Erythroblast (primary cell): ENCODE results near the gene AZIN2.

ENCODE experiments used
- DNase-seq, 2 experiments: peaks; one replicate each; lab custom pipeline; 2025; lab: John Stamatoyannopoulos, UW
- GATA1 ChIP-seq: IDR thresholded peaks from 2 replicates; pipeline ENCODE4 v1.6.1; 2011; ENCODE audit warnings: low read depth, mild to moderate bottlenecking, control low read depth, low read length, moderate library complexity
- POLR2A ChIP-seq: IDR thresholded peaks from 2 replicates; pipeline ENCODE4 v1.6.1; 2011; ENCODE audit warnings: mild to moderate bottlenecking, low read length

Gene AZIN2

DNA sequence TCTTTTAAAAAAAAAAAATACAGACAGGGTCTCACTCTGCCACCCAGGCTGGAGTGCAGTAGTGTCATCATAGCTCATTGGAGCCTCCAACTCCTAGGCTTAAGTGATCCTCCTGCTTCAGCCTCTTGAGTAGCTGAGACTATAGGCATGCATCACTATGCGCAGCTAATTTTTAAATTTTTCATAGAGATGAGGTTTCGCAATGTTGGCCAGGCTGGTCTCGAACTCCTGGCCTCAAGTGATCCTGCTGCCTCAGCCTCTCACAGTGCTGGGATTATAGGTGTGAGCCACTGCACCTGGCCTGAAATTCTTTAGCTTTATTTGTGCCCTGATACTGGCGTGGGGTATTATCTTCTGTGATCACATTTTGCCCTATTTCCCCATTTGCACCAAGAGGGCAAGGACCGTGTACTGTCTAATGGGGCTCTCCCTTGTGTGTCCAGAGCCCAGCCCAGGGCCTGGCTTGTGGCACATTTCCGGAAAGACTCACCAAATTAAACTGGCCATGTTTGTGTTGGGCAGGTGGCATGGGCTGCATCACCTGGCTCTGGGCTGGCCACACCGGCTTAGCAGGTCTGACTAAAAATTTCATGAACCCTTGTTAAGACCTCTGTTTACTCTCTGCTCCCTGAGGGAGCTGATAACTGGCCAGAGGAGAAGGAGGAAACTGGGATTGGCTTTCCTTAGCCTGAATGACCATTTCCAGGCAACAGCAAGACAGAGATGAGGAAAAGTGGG is 68.7 kb downstream of the AZIN2 start:
- no peak for DNase-seq
- TF ChIP-seq GATA1, result no peak
- TF ChIP-seq POLR2A, result no peak

DNA sequence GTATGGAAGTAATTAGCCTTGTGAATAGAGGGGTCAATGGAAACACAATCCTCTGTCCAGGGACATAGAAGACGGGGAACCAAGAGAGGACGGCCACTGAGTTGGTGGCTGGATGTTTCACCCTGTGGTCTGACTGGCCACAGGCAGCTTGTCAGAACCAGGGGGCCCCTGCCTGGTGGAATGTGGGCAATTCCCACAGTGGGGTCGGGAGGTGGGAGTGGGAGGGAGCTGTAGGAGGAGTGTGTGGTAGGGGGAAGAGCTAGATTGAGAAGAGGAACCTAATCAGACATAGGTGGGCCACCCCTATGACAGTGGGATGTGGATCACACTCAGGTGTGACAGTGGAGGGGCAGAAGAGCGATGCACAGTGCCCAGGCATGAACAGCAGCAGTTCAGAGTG is 69.6 kb downstream of the AZIN2 start:
- no peak for DNase-seq
- TF ChIP-seq POLR2A (no peak), GATA1 (no peak)

DNA sequence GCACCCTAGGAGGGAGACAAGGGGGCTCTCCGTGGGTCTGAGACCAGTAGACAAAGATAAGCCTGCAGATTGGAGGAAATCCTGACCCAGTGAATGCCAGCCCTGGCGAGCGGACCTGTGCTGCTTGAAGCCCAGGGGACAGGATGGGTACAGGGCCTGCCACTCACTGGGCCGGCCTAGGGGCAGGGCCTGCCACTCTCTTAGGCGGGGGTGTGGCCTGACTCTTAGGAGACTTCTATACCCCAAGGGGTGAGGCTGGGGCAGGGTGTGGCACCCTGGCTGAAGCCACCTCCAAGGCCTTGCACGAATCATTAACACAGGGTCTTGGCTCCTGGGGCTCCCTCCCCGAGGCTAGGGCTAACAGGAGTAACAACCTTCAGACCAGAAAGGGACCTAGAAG is 70.2 kb downstream of the AZIN2 start:
- TF ChIP-seq POLR2A (no peak), GATA1 (no peak)

DNA sequence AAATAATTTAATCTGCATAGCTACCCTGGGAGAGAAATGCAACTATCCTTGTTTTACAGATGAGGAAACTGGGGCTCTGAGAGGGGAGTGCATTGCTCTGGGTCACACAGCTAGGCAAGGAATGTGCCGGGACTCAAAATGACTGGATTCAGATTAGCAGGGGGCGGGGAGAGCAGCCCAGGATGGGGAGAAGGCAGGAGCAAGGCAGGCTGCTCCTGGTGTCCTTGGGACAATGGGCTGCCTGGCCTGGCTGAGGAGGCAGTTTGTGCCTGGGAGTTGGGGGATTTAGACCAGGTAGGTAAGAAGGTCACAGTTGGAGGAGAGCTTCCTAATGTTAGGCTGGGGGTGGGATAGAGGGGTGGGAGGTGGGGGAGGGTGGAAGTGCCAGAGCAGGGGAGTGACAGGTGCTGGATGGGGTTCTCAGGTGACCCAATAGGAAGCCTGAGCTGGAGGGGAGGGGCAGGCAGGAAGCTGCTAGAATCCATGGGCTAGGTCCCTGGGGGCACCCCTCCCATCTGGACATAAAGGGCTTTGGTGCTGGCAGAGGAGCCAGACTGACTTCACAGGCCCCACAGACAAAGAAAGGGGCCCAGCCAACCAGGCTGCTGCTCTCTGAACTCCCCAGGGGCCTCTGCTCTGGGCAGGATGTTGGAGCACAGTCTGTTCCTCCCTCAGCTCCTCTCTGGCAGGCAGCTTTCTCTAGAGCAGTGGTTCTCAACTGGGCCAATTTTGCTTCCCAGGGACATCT is 71.9 kb downstream of the AZIN2 start:
- no peak for DNase-seq

More for the DNA sequence above, 70.2 kb downstream of the AZIN2 start:
- no peak for DNase-seq

DNA sequence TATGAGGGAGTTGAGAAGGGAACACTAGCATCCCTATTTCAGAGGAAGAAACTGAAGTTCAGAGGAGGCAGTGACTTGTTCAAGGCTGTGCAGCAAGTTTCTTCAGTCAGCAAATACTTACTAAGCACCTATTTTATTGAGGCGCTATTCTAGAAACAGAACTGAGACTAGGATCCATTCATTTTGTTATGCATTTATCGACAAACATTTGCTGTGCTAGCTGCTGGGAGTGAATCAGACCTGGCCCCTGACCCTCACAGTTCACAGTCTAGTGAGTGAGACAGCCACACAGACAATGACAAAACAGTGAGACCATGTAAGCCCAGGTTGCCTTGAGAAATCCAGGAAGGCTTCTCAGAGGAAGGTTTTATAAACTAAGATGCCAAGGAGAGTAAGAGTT is 72.7 kb downstream of the AZIN2 start:
- no peak for DNase-seq

More for the DNA sequence above, 71.9 kb downstream of the AZIN2 start:
- TF ChIP-seq GATA1 (no peak), POLR2A (no peak)

DNA sequence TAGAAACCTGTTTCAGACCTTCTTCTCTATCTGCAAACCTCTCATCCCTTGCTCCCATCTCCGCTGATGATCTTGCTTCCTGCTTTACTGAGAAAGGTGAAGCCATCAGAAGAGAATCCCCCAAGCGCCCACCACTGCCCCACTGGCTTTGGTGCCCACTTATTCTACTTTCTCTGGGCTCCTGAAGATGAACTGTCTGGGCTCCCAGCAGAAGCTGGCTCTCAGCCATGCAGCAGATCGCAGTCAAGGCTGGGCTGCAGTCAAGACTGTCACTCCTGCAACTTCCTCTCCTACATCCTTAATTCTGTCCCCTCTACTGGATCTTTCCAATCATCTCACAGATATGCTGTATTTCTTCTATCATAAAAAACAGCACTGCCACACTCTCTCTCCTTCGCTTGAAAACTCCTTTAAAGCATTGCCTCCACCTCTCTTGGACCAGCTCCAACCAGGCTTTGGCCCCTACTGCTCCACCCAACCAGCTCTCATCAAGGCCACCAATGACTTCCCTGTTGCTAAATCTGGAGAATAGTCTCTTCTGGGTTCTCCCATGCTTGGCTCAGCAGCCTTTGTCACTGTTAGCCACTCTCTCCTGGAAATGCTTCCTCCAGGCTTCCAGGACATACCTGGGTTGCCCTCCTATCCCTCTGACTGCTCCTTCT is 75.1 kb downstream of the AZIN2 start:
- no peak for DNase-seq
- TF ChIP-seq POLR2A (no peak), GATA1 (no peak)

More for the DNA sequence above, 72.7 kb downstream of the AZIN2 start:
- TF ChIP-seq POLR2A, result no peak
- TF ChIP-seq GATA1, result no peak

DNA sequence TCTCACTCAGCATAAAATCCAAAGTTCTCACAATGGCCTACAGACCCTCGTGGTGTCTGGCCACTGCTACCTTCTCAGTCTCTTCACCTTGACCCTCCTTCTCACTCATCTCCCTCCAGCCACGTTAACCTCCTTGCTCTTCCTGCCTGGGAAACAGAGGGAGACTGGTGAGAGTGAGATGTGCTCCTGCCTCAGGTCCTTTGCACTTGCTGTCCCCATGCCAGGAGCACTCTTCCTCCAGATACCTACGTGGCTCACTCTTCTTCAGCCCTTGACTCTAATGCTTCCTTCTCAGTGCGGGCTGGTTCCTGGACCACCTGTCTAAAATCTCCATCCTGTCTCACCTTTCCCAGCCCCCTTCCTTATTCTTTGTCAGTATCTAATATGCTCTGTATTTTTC is 76.2 kb downstream of the AZIN2 start:
- no peak for TF ChIP-seq POLR2A
- TF ChIP-seq GATA1, result no peak
- no peak for DNase-seq

DNA sequence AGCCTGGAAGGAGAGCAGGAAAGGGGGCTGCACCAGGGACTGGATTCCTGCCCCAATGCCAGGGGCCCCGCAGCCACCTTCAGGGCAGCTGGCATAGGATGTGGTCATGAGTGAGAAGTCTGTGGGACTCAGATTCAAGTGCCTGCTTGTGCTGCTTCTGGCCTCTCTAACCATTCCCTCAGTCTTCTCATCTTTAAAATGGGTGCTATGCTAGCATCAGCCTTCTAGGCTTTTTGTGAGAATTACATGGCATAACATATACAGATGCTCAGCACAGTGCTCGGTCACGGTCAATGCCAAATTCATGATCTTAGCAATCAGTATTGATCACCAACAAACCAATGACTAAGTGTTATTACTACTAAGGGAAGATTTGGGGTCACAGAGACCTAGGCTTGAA is 77.4 kb downstream of the AZIN2 start:
- no peak for TF ChIP-seq POLR2A
- TF ChIP-seq GATA1, result no peak
- no peak for DNase-seq

DNA sequence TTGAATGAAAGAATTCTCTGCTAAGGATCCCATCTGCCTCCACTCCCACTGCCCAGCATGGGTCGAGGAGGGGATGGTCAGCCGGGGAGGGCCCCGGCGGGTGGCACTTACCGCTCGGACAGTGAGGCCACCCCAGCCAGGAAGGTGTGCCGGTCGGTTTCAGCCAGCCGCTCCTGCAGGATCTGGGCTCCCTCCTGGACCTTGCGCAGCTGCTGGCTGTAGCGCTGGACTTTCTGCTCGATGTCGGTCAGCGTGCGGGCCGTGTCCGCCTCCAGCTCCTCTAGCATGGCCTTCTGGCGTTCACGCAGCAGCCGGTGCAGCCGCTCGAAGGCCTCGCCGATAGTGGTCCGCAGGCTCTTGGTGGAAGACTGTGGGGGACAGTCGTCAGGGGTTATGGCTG is 78.6 kb downstream of the AZIN2 start:
- no peak for TF ChIP-seq POLR2A
- no peak for TF ChIP-seq GATA1

DNA sequence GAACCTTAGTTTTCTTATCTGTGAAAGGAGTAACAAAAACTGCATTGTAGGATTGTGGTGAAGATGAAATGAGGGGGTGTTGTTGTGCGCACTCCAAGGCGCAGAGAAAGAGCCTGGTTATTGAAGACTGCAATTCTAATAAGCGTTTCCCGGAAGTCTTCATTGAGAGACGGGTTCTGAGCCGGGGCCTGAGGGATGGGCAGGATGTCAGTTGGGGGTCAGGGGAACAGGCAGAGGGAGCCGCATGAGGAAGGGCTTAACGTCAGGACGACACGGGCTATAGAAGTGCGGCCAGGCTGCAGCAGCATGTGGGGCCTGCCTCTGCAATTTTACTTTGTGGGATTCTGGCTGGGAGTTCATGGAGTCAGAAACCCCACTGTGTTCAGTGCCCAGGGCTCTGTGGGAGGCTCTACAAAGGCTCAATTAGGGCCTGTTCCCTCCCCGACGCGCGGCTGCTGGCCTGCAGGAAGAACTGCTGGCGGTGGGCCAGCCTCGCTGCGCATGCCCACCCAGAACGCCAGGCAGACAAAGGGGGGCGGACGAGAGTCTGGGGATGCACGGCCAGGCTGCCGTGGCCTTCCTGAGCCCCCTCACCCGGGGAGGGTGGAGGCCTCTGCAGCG is 80.2 kb downstream of the AZIN2 start:
- no peak for TF ChIP-seq POLR2A
- TF ChIP-seq GATA1, result no peak
- DNase-seq, result no peak

More for the DNA sequence above, 78.6 kb downstream of the AZIN2 start:
- no peak for DNase-seq

DNA sequence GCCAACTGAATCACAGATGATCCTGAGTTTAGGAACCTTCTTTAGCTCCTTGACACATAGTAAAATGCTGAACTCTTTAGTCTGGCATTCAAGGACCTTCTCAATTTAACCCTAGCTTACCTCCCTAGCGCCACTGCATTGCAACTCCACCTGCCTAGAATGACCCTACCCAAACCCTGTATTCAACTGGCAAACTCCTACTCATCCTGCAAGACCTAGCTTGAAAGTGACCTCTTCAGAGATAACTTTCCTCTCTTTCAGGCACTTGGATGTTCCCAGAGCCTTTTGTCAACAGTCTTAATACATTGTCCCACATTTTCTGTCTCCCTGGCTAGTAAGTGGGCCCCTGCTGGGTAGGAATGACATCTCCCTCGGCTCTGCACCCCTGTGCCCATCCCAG is 81.2 kb downstream of the AZIN2 start:
- TF ChIP-seq POLR2A, result no peak
- no peak for TF ChIP-seq GATA1
- no peak for DNase-seq

DNA sequence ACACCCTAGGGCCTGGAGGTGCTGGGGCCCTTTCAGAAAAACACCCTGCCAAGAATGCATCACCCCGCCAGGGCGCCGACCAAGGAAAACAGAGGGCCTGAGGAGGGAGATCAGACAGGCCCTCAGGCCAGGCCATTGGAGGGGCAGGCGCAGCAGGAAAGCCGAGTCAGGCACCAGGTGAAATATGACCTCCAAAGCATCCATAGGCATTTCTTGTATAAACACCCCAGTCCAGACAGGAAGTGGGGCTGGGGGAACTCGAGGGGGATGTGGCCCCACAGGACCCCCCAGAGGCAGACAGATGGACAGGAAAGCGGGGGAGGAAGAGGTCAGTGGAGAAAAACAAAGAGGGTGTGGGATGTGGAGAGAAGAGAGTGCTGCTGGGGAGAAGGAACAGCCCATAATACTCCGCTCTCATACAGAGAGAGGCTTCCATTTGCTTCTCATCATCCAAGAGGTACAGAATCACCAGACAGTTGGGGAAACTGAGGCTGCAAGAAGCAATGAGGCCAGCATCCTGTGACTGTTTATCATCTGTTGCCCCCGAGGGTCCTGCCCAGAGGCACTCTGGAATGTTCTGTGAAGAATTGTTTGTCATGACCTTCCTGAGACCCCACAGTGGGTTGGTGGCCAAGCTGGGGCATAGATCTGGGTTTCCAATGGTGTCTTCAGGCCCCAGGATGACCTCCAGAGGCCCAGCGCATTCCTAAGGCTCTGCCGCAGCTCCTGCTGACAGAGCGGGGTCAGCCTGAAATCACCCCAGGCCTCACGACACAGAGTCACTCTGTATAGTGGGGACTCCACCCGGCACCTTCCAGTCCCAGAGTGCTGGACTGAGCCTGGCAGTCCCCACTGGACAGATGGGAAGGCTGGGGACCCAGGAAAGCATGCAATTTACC is 82.9 kb downstream of the AZIN2 start:
- no peak for DNase-seq
- no peak for TF ChIP-seq GATA1
- no peak for TF ChIP-seq POLR2A

DNA sequence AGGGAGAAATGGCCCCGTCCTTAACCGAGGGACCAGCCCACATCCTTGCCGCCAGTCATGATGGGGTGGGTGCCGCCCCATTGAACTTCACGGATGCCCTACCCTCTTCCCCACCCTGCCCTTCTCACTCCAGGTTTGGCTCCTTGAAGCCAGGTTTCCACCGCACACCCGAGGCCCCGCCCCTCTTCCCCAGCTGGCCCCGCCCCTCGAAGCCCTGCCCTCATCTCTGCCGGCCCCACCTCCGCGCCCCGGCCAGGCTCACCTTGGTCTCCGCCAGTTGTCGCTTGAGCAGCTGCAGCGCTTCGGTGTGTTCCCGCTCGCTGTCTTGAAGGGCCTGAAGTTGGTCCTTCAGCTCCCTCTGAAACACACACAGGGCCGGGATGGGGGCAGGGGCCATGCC is 84.3 kb downstream of the AZIN2 start:
- no peak for DNase-seq
- no peak for TF ChIP-seq GATA1
- TF ChIP-seq POLR2A, result no peak
